Measurements from ENCODE around the gene CGB3. TPM values are rescaled to one million over a fixed set of nuclear protein-coding genes. Genes with fewer than 3 reads are reported as not detected.

CGB3 gene
- total RNA-seq, 1 experiment from 2014 or later = not detected

DNA sequence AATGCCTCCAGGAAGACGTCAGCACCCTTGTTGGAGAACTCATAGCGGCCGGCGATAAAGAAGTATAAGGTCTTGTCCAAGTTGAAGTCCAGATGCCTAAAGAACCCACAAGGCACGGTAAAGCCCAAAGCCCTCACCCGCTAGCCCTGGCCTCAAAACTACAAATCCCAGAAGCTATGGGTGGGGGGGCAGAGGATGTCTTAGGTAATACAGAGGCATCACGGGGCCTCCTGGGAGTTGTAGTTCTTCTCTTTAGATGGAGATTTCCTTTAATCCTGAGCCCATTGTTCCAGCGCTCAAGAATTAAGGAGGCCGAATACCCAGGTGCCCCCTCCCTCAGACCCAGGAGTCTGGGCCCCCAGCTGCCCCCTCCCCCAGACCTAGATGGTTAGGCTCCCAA, 41.9 kb downstream of the CGB3 start:
- Mint-ChIP-seq H3K9me3 (ENCODE audit: unreplicated experiment) (no peaks in the 10 kb centered on the region), H3K27ac (ENCODE audit: unreplicated experiment) (no peak overlapping the region), H3K4me3 (ENCODE audit: unreplicated experiment) (no peak overlapping the region), H3K27me3 (ENCODE audit: insufficient read depth, unreplicated experiment) (no peaks in the 10 kb centered on the region), H3K4me1 (ENCODE audit: low read depth, unreplicated experiment) (no peaks in the 10 kb centered on the region), H3K36me3 (ENCODE audit: insufficient read depth, unreplicated experiment) (peaks cover 64% of the 10 kb centered on the region)
- DNase-seq = no peak
- no TSS peak for BruUV-seq (replicated peaks)
- Histone ChIP-seq H3K36me3 (ENCODE audit: control insufficient read depth, insufficient read depth, low read length) (peaks cover 5% of the 10 kb centered on the region; the same call in 1 of the 2 replicates), H3K9me3 (no peaks in the 10 kb centered on the region), H3K4me1 (no peaks in the 10 kb centered on the region), H3K27me3 (replicated peaks; ENCODE audit: control insufficient read depth, insufficient read depth, low read length) (no peaks in the 10 kb centered on the region), H3K4me3 (ENCODE audit: low read depth, low read length) (no peak overlapping the region)
- ChIA-PET CTCF (interaction anchor here (3.5 kb wide), 1 partner anchor 11 kb away, joined by 24 read pairs; the partner anchor contains the start of genes GYS1 and RUVBL2), POLR2A (no interaction called here)
- TF ChIP-seq, protein P1, sequence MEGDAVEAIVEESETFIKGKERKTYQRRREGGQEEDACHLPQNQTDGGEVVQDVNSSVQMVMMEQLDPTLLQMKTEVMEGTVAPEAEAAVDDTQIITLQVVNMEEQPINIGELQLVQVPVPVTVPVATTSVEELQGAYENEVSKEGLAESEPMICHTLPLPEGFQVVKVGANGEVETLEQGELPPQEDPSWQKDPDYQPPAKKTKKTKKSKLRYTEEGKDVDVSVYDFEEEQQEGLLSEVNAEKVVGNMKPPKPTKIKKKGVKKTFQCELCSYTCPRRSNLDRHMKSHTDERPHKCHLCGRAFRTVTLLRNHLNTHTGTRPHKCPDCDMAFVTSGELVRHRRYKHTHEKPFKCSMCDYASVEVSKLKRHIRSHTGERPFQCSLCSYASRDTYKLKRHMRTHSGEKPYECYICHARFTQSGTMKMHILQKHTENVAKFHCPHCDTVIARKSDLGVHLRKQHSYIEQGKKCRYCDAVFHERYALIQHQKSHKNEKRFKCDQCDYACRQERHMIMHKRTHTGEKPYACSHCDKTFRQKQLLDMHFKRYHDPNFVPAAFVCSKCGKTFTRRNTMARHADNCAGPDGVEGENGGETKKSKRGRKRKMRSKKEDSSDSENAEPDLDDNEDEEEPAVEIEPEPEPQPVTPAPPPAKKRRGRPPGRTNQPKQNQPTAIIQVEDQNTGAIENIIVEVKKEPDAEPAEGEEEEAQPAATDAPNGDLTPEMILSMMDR (IDR thresholded peaks at IDR 0.05; ENCODE audit: insufficient read depth in 1 of 2, low read depth in 1 of 2, low read length in 1 of 2, severe bottlenecking in 1 of 2, unreplicated experiment in 1 of 2) = no peak
- intact Hi-C loops (cut with micrococcal nuclease; ENCODE audit: unreplicated experiment) = no loop called here

- H3K27me3 Mint-ChIP-seq (ENCODE audit: insufficient read depth, unreplicated experiment) = no peaks in the 10 kb centered on the region
- ChIA-PET POLR2A (interaction anchor here (1.0 to 2.0 kb wide), 2 partner anchors 10 to 16 kb away, joined by 3 to 8 read pairs; partner anchors contain the start of genes GYS1 and RUVBL2), CTCF (interaction anchor here (0.6 to 2.8 kb wide), 5 partner anchors 15 to 282 kb away, joined by 3 to 18 read pairs (median 7); partner anchors contain the start of genes BAX, GYS1 and RUVBL2)
Measured at GRCh38 chr19:48977061-48977460, 47.1 kb downstream of the CGB3 start.

DNA sequence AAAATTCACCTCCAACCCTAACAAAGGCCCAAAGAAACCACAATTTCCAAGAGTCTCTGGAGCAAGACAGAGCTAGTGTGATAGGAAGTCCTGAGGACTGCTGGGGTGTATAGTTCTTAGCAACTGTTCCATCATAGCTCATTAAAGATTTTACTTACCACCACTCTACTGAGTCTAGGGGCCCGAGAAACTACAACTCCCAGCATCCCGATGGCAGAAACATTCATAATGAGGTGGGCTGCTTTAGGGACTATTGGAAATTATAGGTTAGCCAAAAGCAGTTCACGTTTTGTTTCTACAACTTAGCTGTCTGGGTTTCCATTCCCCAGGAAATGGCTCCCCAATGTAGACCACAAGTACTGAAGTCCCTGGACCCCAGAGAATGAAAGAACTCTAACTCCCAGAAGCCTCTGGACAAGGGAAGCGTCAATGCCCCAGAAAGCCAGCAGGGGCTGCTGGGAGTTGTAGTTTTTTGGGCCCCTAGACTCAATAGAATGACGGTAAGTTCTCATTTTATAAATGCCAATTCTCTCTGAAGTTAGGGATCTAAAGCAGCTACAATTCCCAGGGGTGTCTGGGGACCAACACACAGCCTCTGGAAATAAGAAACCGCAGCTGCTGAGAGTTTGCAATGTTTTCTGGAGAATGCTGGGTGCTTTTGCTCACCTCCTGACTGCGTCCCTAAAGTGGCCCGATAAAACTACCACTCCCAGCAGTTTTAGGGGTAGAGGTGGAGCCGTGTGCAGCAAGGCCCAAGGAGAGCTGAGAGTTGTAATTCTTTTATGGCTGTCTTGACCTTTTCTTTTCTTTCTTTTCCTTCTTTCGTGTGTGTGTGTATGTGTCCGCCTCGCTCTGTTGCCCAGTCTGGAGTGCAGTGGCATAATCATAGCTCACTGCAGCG, 47.9 kb downstream of the CGB3 start:
- Histone ChIP-seq H3K4me1 (no peaks in the 10 kb centered on the region), H3K27me3 (replicated peaks; ENCODE audit: control insufficient read depth, insufficient read depth, low read length) (no peaks in the 10 kb centered on the region), H3K4me3 (ENCODE audit: low read depth, low read length) (no peak overlapping the region), H3K36me3 (ENCODE audit: control insufficient read depth, insufficient read depth, low read length) (0 out of 2 replicates have a peak, but pooled peaks cover 8% of the 10 kb centered on the region), H3K9me3 (no peaks in the 10 kb centered on the region)
- peak; percentile 59 to 61 for DNase-seq
- no peaks in the 10 kb centered on the region for H3K9me3 Mint-ChIP-seq (ENCODE audit: unreplicated experiment)
- no peaks in the 10 kb centered on the region for H3K4me1 Mint-ChIP-seq (ENCODE audit: low read depth, unreplicated experiment)
- TF ChIP-seq, protein P1 (IDR thresholded peaks at IDR 0.05; ENCODE audit: insufficient read depth in 1 of 2, low read depth in 1 of 2, low read length in 1 of 2, severe bottlenecking in 1 of 2, unreplicated experiment in 1 of 2) = peak in 1 of 2 experiments; percentile 39
- no peak overlapping the region for H3K27ac Mint-ChIP-seq (ENCODE audit: unreplicated experiment)
- no peaks in the 10 kb centered on the region for H3K27me3 Mint-ChIP-seq (ENCODE audit: insufficient read depth, unreplicated experiment)
- ChIA-PET CTCF (interaction anchor here (0.6 to 2.8 kb wide), 5 partner anchors 17 to 281 kb away, joined by 3 to 18 read pairs (median 8); partner anchors contain the start of genes BAX, GYS1 and RUVBL2), POLR2A (interaction anchor here (0.5 to 2.0 kb wide), 3 partner anchors 17 to 22 kb away, joined by 5 to 8 read pairs (median 6); partner anchors contain the start of genes GYS1 and RUVBL2)
- BruUV-seq (replicated peaks) = no TSS peak
- H3K4me3 Mint-ChIP-seq (ENCODE audit: unreplicated experiment) = no peak overlapping the region
- intact Hi-C loops (cut with micrococcal nuclease; ENCODE audit: unreplicated experiment) = no loop called here
- H3K36me3 Mint-ChIP-seq (ENCODE audit: insufficient read depth, unreplicated experiment) = peaks cover 44% of the 10 kb centered on the region

More at GRCh38 chr19:48977061-48977460, 47.1 kb downstream of the CGB3 start:
- H3K9me3 ChIP-seq = no peaks in the 10 kb centered on the region
- no peaks in the 10 kb centered on the region for H3K4me1 Mint-ChIP-seq (ENCODE audit: low read depth, unreplicated experiment)
- H3K4me1 ChIP-seq = no peaks in the 10 kb centered on the region
- intact Hi-C loops (cut with micrococcal nuclease; ENCODE audit: unreplicated experiment) = no loop called here
- no peak overlapping the region for H3K4me3 ChIP-seq (ENCODE audit: low read depth, low read length)
- no peaks in the 10 kb centered on the region for H3K27me3 ChIP-seq (replicated peaks; ENCODE audit: control insufficient read depth, insufficient read depth, low read length)
- H3K4me3 Mint-ChIP-seq (ENCODE audit: unreplicated experiment) = no peak overlapping the region
- no TSS peak for BruUV-seq (replicated peaks)
- 0 out of 2 replicates have a peak, but pooled peaks cover 8% of the 10 kb centered on the region for H3K36me3 ChIP-seq (ENCODE audit: control insufficient read depth, insufficient read depth, low read length)
- H3K9me3 Mint-ChIP-seq (ENCODE audit: unreplicated experiment) = no peaks in the 10 kb centered on the region
- peaks cover 35% of the 10 kb centered on the region for H3K36me3 Mint-ChIP-seq (ENCODE audit: insufficient read depth, unreplicated experiment)
- TF ChIP-seq, protein P1 (IDR thresholded peaks at IDR 0.05; ENCODE audit: insufficient read depth in 1 of 2, low read depth in 1 of 2, low read length in 1 of 2, severe bottlenecking in 1 of 2, unreplicated experiment in 1 of 2) = no peak
- no peak overlapping the region for H3K27ac Mint-ChIP-seq (ENCODE audit: unreplicated experiment)
- DNase-seq = no peak

Measured in Caco-2 (cell line).